MM.1S (cell line): ENCODE data around the gene SHQ1.

Experiments used
- DNase-seq: peaks from one replicate; pipeline ENCODE4 v3.0.0-alpha.2; 2015
- H2AFZ ChIP-seq: fragments of 300-600 bp; sonication (generic); 2 replicates; pipeline ENCODE4 v1.6.0; 2016; ENCODE audit warnings: antibody characterized with exemption, low read length
- H3F3A ChIP-seq: fragments of 300-600 bp; sonication (generic); 2 replicates; pipeline ENCODE4 v1.6.1; 2016; ENCODE audit warnings: mild to moderate bottlenecking, antibody characterized with exemption, low read length, moderate library complexity, mixed read lengths; ENCODE audit not compliant: insufficient read depth
- H3K27ac ChIP-seq: fragments of 300-600 bp; sonication (generic); 2 replicates; pipeline ENCODE4 v1.5.1; 2016; ENCODE audit warnings: mild to moderate bottlenecking, low read length
- H3K27me3 ChIP-seq: fragments of 300-600 bp; sonication (generic); replicated peaks from 2 replicates; pipeline ENCODE4 v1.6.0; 2016; ENCODE audit warnings: low read length; ENCODE audit not compliant: insufficient read depth
- H3K36me3 ChIP-seq: fragments of 300-600 bp; sonication (generic); replicated peaks from 2 replicates; pipeline ENCODE4 v1.6.1; 2016; ENCODE audit warnings: mild to moderate bottlenecking, low read length, mixed read lengths; ENCODE audit not compliant: insufficient read depth
- H3K4me1 ChIP-seq: fragments of 300-600 bp; sonication (generic); 2 replicates; pipeline ENCODE4 v1.6.1; 2016; ENCODE audit warnings: low read length, mixed read lengths
- H3K4me2 ChIP-seq: fragments of 300-600 bp; sonication (generic); 2 replicates; pipeline ENCODE4 v1.6.0; 2016; ENCODE audit warnings: low read depth, low read length
- H3K4me3 ChIP-seq: fragments of 300-600 bp; sonication (generic); 2 replicates; pipeline ENCODE4 v1.5.1; 2016; ENCODE audit warnings: low read length, mixed read lengths
- H3K79me2 ChIP-seq: fragments of 300-600 bp; sonication (generic); 2 replicates; pipeline ENCODE4 v1.6.1; 2016; ENCODE audit warnings: mixed run types, low read length, mixed read lengths
- H3K9ac ChIP-seq: fragments of 300-600 bp; sonication (generic); 2 replicates; pipeline ENCODE4 v1.6.1; 2016; ENCODE audit warnings: low read length, mixed read lengths
- H3K9me2 ChIP-seq: fragments of 300-600 bp; sonication (generic); replicated peaks from 2 replicates; pipeline ENCODE4 v1.6.1; 2016; ENCODE audit warnings: mild to moderate bottlenecking, low read length, mixed read lengths; ENCODE audit not compliant: insufficient read depth
- H3K9me3 ChIP-seq: fragments of 300-600 bp; sonication (generic); replicated peaks from 2 replicates; pipeline ENCODE4 v1.6.1; 2016; ENCODE audit warnings: mild to moderate bottlenecking, low read length, mixed read lengths; ENCODE audit not compliant: insufficient read depth
- H4K20me1 ChIP-seq: fragments of 300-600 bp; sonication (generic); 2 replicates; pipeline ENCODE4 v1.6.1; 2016; ENCODE audit warnings: mild to moderate bottlenecking, low read length, moderate library complexity, mixed read lengths; ENCODE audit not compliant: insufficient read depth
- CTCF ChIP-seq: fragments of 300-600 bp; sonication (generic); IDR thresholded peaks from 2 replicates; pipeline ENCODE4 v1.5.1; 2016; ENCODE audit warnings: antibody characterized with exemption, low read length, mixed read lengths
- EZH2 ChIP-seq: fragments of 300-600 bp; sonication (generic); optimal IDR thresholded peaks from 2 replicates; pipeline ENCODE3; 2017; ENCODE audit warnings: low read depth, mild to moderate bottlenecking, antibody characterized with exemption, low read length, mixed read lengths
- EZH2phosphoT487 ChIP-seq: fragments of 300-600 bp; sonication (generic); IDR thresholded peaks from 2 replicates; pipeline ENCODE4 v1.6.1; 2018; ENCODE audit warnings: antibody characterized with exemption, low read length

The SHQ1 gene

GRCh38 chr3:72888546-72889309 is 40.5 kb upstream of the SHQ1 start:
- no peaks in the 10 kb centered on the region for H3K36me3 ChIP-seq
- H3K9me3 ChIP-seq, result no peaks in the 10 kb centered on the region
- H3K4me2 ChIP-seq, result peak overlapping the region; percentile 63; the same call in 1 of the 2 replicates
- 0 out of 2 replicates have a peak, but pooled peaks have one; percentile 4 for TF ChIP-seq CTCF
- TF ChIP-seq EZH2, result no peak
- no peak overlapping the region for H2AFZ ChIP-seq
- H3K9me2 ChIP-seq, result no peaks in the 10 kb centered on the region
- H3K79me2 ChIP-seq, result no peaks in the 10 kb centered on the region
- H4K20me1 ChIP-seq, result no peaks in the 10 kb centered on the region
- no peaks in the 10 kb centered on the region for H3K4me1 ChIP-seq
- H3K9ac ChIP-seq, result no peak overlapping the region
- no peak overlapping the region for H3K27ac ChIP-seq
- no peaks in the 10 kb centered on the region; the same call in 1 of the 2 replicates for H3F3A ChIP-seq
- H3K4me3 ChIP-seq, result peak overlapping the region; percentile 32; the same call in 1 of the 2 replicates
- peaks cover 15% of the 10 kb centered on the region; the same call in 1 of the 2 replicates for H3K27me3 ChIP-seq
- DNase-seq, result no peak

- Histone ChIP-seq H3K9me3 (no peaks in the 10 kb centered on the region), H3K79me2 (no peaks in the 10 kb centered on the region), H3K4me3 (peak within 1 kb of the TSS; percentile 32; the same call in 1 of the 2 replicates), H3K27ac (no peak within 1 kb of the TSS), H3K9ac (no peak within 1 kb of the TSS), H3K27me3 (peaks cover 15% of the 10 kb centered on the region; the same call in 1 of the 2 replicates), H4K20me1 (no peaks in the 10 kb centered on the region), H2AFZ (no peak within 1 kb of the TSS), H3F3A (no peaks in the 10 kb centered on the region; the same call in 1 of the 2 replicates), H3K36me3 (no peaks in the 10 kb centered on the region), H3K9me2 (no peaks in the 10 kb centered on the region), H3K4me2 (peak within 1 kb of the TSS; percentile 63), H3K4me1 (no peaks in the 10 kb centered on the region)
- TF ChIP-seq CTCF (no peak), EZH2 (no peak), EZH2phosphoT487 (no peak)
- peak; percentile 32 for DNase-seq
Observed at GRCh38 chr3:72887705-72888545, 39.7 kb upstream of the SHQ1 start, which contains the start of gene GXYLT2. Gene GXYLT2 (plus strand): TSS chr3:72888046. CDS start chr3:72888234, 188 bp downstream.

GRCh38 chr3:72887343-72887704 is 39.1 kb upstream of the SHQ1 start:
- no peak for DNase-seq
- Histone ChIP-seq H3K27me3 (peaks cover 15% of the 10 kb centered on the region; the same call in 1 of the 2 replicates), H3K79me2 (no peaks in the 10 kb centered on the region), H3K4me3 (peak overlapping the region; percentile 25; the same call in 1 of the 2 replicates), H3K9ac (no peak overlapping the region), H2AFZ (no peak overlapping the region), H3K27ac (no peak overlapping the region), H3F3A (no peaks in the 10 kb centered on the region; the same call in 1 of the 2 replicates), H4K20me1 (no peaks in the 10 kb centered on the region), H3K36me3 (no peaks in the 10 kb centered on the region), H3K4me2 (peak overlapping the region; percentile 58), H3K9me3 (no peaks in the 10 kb centered on the region), H3K9me2 (no peaks in the 10 kb centered on the region), H3K4me1 (no peaks in the 10 kb centered on the region)
- TF ChIP-seq EZH2phosphoT487, result no peak
- TF ChIP-seq EZH2, result no peak
- TF ChIP-seq CTCF, result no peak
